Activated naive CD4-positive, alpha-beta T cell treated with anti-CD3 and anti-CD28 coated beads, Interleukin-2, amount 50 U/mL, for 16 hours (primary cell): ENCODE results near the gene SERPIND1.
"Not testable (repeated sequence)": the region's sequence is repeated elsewhere in the genome, so short reads cannot be mapped to it uniquely, and the experiment has no call there.

Experiments
- DNase-seq: peaks from one replicate; pipeline ENCODE4 v3.0.0-alpha.2; 2020

SERPIND1 gene

DNA sequence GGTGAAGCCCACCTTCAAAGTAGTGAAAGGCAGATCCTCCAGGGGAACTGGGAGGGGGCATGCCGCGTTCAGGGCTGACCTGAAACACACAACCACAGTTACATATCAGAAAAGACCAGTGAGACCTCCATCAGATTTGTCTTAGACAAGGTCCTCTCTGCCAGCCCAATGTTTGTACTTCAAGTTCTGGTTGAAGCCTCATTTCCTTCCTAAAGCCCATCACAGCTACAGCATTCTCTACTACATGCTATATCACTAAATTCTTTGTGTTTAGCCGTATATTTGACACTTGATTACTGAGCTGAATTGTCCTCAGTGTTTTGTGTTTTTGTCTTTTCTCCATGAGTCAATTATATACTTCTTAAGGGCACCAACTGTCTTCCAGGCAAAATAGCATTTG lies 44.6 kb downstream of the SERPIND1 start:
- no peak for DNase-seq

GRCh38 chr22:20819471-20819870 lies 45.6 kb downstream of the SERPIND1 start:
- no peak for DNase-seq

DNA sequence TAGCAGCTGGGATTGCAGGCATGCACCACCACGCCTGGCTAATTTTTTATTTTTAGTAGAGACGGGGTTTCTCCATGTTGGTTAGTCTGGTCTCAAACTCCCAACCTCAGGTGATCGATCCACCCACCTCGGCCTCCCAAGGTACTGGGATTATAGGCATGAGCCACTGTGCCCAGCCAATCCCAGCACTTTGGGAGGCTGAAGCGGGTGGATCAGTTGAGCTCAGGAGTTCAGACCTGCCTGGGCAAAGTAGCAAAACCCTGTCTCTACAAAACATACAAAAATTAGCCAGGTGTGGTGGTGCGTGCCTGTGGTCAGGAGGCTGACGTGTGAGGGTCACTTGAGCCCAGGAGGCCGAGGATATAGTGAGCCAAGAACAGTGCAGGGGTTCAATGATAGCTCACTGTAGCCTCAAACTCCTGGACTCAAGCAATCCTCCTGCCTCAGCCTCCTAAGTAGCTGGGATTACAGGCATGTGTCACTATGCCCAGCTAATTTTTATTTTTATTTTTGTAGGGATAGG lies 47.9 kb downstream of the SERPIND1 start:
- not testable (repeated sequence) for DNase-seq

- DNase-seq: no peak
These were observed 48.3 kb downstream of the SERPIND1 start for GRCh38 chr22:20822240-20822639.

GRCh38 chr22:20823264-20823663 lies 49.4 kb downstream of the SERPIND1 start:
- DNase-seq: no peak

GRCh38 chr22:20825216-20825615 lies 51.3 kb downstream of the SERPIND1 start:
- not testable (repeated sequence) for DNase-seq

- no peak for DNase-seq
These were observed 51.7 kb downstream of the SERPIND1 start for GRCh38 chr22:20825624-20826023.

GRCh38 chr22:20826373-20827152 lies 52.6 kb downstream of the SERPIND1 start:
- not testable (repeated sequence) for DNase-seq

DNA sequence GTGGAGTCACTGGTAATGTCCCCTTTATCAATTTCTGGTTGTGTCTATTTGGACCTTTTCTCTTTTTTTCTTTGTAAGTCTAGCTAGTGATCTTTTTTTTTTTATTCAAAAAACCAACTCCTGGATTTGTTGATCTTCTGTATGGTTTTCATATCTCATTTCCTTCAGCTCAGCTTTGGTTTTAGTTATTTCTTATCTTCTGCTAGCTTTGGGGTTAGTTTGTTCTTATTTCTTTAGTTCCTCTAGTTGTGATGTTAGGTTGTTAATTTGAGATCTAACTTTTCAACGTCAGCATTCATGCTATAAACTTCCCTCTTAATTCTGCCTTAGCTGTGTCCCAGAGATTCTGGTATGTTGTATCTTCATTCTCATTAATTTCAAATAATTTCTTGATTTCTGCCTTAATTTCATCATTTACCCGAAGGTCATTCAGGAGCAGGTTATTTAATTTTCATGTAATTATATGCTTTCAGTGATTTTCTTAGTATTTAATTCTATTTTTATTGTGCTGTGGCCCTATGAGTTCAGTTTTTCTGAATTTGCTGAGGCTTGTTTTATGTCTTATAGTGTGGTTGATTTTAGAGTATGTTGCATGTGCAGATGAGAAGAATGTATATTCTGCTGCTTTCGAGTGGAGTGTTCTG lies 55.7 kb downstream of the SERPIND1 start:
- DNase-seq: no peak

DNA sequence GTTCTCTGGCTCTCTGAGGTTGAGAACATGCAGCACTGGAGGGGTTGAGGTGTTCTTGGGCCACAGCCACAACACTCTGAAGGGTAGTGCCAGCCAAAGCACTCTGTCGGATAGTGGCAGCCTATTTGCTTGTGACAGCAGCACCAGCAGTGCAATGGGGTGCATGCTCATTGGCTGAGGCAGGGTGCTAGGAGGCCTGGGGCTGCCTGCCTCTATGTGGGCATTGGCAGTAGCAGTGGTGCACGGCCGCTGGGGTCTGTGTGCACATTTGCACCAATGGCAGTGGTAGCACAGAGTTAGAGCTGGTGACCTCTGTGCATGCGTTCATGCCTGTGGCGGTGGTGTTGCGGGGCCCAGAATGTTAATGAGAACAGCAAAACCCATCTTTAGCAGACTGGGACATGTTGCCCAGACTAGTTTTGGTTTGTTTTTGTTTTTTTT lies 59.3 kb downstream of the SERPIND1 start:
- no peak for DNase-seq

GRCh38 chr22:20834206-20834605 lies 60.3 kb downstream of the SERPIND1 start:
- DNase-seq: no peak

DNA sequence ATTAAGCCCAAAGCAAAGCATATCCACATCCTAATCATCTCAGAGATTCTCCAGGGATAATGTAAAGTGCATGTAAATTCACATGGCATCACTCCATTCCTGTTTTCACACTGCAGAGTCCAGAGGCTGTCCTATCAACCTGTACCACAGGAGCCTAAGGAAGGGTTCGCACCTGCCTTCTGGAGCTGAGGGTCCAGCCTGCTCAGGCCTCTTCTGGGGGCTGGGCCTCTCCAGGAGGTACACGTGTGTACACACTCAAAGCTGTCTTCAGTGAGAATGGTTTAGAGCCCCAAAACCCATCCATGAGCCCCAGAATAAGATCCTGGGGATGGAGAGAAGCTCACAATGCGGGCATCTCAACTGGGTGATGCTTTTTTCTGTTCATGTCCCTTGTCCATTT lies 60.8 kb downstream of the SERPIND1 start:
- DNase-seq: no peak
